Lower leg skin (tissue), 3 donors: Measurements from ENCODE around the gene CARMIL3.

Experiments used
- CTCF ChIP-seq, 3 donors: fragments of 450-650 bp; IDR thresholded peaks; one replicate each; pipeline ENCODE4 v1.5.1; 2016; ENCODE audit warnings: antibody characterized with exemption in 3 of 3, mild to moderate bottlenecking in 3 of 3, moderate library complexity in 2 of 3
- POLR2A ChIP-seq, 2 donors: fragments of 450-650 bp; IDR thresholded peaks; one replicate each; pipeline ENCODE4 v1.6.1; 2016 to 2017; ENCODE audit warnings: antibody characterized with exemption in 2 of 2, mild to moderate bottlenecking in 1 of 2, moderate library complexity in 1 of 2

- no peak for TF ChIP-seq CTCF (IDR thresholded peaks at IDR 0.05)
- no peak for TF ChIP-seq POLR2A (IDR thresholded peaks at IDR 0.05)
Observed at GRCh38 chr14:24100197-24100981, 48.6 kb downstream of the CARMIL3 start.
